HUDEP-2 (cell line): ENCODE results near the gene L3MBTL2.
"Not testable (repeated sequence)": the region's sequence is repeated elsewhere in the genome, so short reads cannot be mapped to it uniquely, and the experiment has no call there.

ENCODE experiments used
- DNase-seq, 76 experiments: peaks; one replicate each; lab custom pipeline; 2025; ENCODE audit not compliant: unreplicated experiment in 76 of 76; lab: John Stamatoyannopoulos, UW

Gene L3MBTL2

DNA sequence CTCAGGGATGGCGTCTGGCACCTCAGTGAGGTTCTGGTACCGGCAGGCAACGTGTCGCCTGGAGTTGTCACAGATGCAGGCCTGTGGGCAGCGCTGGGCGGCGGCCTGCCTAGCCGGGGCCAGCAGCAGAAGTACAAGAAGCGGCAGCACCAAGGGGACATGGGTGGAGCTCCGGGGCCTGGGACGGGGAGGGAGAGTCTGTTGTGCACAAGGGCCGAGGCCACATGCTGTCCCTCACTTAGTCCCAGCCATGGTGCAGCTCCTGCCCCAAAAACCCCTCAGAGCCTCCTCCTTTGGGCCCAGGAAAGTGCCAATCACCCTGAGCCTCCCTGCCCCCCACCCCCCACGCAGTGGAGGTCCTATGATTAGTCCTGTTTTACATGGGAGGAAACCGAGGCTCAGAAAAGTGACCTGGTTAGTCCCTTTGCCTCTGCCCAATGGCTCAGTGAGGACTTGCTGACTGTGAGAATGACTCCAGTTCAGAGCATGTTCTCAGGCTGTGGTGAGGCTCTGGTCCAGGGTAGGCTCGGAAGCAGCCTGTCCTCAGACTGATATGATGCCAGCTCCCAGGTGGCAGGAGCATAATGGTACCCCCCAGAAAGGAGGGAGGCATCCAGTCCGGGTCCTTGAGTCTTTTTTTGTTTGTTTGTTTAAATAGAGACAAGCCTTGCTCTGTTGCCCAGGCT, 34.5 kb downstream of the L3MBTL2 start:
- DNase-seq = no peak

DNA sequence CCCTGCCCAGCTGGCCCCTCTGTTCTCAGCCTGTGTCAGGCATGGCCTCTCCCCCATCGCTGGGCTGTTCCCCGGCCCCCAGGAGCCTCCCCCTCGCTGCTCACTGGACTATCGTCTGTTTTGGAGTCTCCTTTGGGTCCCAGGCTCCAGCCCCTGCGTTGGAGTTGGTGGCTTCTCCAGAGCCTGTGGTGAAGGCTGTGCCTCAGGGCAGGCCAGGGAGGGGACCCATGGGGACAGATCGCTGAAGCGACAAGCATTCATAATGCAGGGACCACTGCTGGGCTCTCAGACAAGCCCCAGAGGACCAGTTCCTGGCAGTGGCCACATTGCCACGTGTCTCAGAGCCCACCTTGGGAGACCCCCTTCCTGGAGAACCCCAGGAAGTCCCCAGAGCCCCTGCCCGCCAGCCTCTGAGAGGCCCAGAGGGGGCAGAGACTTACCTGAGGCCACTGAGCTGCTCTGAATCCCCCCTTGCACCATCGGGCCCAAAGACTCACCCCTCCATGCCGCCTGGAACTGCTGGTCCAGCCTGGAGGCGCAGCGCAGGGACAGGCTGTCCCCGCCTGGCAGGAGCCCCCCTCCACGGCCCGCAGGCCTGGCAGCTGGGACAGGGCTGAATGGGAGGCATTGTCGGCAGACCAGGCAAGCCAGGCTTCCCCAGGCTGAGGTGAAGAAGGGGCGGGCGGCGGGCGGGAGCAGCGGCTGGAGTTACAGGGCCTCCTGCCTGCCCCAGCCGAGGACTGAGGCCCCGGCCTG, 35.4 kb downstream of the L3MBTL2 start, which contains the start of gene CHADL:
TSS of gene CHADL (minus strand) at position 555 of the 756 bp plus-strand sequence. CDS start at position 505, 50 bp downstream.
- no peak for DNase-seq

DNA sequence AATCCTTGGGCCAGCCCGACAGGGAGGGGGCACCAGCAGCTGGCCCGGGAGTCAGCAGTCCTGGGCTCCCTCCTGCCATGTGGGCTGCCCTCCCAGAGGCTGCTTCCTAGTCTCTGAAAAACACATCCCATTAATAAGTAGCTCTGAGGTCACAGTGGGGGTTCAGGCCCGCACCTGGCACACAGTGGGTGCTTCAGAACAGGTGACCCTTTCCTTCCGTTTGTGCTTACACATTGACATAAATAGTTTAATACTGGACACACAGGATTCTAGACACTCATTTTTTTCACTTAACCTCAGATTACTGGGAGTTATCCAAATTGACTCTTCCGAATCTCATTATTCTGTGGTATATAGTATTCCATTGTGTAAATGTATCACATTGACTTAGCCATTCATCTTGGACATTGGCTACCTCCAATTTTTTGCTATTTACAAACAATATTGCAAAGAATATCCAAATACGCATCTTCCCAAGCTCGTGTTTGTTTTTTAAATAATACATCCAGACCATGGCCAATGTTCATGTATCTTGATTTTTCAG, 36.1 kb downstream of the L3MBTL2 start:
- no peak for DNase-seq

DNA sequence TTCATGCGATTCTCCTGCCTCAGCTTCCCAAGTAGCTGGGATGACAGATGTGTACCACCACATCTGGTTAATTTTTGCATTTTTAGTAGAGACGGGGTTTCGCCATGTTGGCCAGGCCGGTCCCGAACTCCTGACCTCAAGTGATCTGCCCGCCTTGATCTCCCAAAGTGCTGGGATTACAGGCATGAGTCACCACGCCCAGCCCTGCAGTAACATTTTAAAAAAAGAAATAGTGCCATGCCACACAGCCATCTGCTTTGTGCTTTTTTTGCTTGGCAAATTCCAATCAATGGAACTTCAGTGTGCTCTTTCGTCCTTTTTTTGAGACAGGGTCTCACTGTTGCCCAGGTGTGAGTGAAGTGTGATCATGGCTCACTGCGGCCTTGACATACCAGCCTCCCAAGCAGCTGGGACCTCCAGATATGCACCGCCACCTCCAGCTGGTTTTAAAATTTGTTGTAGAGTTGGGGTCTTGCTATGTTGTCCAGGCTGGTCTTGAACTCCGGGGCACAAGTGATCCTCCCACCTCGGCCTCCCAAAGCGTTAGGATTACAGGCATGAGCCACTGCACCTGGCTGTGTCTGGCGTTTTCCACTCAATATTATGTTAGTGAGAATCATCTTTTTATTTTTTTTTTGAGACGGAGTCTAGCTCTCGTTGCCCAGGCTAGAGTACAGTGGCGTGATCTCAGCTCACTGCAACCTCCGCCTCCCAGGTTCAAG, 37.4 kb downstream of the L3MBTL2 start:
- no peak for DNase-seq

DNA sequence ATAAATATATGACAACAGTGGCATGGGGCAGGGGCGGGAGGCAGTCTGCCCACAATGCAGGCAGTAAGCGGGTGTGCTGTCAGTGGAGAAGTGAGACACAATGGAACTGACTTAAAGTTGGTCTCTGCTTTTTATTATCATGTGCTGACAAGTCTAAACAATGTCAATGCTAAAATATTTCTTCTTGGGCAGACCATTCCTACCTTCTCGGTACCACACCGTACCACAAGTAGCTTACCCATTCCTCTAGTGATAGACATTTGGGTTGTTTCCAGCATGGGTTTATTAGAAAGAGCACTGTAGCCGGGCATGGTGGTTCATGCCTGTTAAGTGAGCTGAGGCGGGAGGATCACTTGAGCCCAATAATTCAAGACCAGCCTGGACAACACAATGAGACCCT, 38.2 kb downstream of the L3MBTL2 start:
- DNase-seq = no peak

DNA sequence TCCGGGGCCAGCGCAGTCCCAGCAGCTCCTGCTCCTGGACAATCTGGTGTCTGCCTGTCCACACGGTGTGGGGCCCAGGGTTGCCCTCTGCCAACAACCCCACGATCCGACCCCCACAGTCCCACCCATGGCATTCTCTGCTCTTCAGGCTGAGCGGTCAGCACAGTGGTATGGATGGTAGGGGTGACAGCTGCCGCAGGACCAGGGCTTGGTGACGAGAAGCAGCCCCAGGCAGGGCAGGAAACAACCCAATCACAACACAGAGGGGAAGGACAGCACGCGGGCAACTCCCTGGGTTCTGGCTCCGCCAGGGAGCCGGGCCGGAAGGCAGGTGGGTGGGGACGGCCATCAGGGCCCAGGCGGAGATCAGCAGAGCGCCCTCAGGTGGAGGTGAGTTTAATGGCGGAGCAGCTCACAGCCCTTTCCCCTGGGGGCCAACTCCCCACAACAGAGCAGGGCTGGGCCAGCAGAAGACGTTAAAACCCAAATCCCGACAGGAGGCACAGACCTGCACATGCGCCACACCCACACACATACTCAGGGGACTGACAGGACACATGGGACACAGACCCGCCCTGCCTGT, 40.9 kb downstream of the L3MBTL2 start:
- DNase-seq = no peak

DNA sequence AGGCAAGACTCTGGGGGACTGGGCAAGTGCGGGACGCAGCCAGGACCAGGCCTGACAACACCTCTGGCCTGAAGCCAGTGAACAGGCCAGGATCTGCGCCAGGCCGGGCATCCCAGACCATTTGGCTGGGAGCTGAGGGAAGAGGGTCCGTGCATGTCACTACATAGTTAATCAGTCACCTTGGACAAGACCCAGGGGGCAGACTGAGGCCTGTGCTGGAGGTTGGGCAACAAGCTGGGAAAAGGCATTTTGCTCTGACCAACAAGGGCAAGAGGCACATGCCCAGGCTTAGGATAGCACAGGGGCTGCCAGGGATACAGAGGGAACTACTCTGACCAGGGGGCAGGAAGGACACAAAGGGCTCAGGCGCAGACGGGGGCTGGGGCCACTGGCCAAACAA, 42.6 kb downstream of the L3MBTL2 start:
- no peak for DNase-seq

DNA sequence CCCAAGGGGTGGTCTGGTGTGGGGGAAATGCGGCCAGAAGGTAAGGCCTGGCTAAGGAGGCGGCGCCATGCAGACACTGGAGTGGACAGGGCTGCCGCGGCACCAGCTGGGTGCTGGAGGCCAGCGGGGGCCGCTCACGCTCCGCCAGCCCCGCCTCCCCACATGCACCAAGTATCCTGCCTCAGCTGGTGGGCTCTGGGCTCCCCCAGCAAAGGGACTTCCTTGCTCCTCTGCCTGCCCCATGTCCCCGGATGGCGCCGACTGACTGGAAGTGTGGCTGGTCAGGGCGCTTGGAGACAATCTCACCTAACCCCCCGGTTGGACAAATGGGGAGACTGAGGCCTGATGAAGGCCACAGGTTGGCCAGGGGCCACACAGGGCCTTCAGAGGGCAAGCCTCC, 43.2 kb downstream of the L3MBTL2 start:
- no peak for DNase-seq

DNA sequence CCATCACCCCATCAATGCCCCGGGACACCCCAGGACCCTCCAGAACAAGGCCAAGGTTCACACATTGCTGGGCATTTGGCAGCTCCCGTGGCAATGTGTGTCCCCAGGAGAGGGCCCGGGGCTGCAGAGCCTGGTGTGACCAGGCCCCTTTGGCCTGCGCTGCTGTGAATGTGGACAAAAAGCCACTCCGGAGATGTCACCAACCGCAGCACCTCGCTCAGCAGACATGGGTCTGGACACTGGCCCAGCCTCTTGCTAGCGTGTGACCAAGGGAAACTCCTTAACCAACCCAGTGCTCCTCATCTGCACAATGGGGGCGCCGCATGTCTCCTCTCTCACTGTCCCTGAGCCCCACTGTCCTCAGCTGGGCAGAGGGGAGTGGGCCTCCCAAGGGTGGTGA, 43.6 kb downstream of the L3MBTL2 start:
- no peak for DNase-seq

DNA sequence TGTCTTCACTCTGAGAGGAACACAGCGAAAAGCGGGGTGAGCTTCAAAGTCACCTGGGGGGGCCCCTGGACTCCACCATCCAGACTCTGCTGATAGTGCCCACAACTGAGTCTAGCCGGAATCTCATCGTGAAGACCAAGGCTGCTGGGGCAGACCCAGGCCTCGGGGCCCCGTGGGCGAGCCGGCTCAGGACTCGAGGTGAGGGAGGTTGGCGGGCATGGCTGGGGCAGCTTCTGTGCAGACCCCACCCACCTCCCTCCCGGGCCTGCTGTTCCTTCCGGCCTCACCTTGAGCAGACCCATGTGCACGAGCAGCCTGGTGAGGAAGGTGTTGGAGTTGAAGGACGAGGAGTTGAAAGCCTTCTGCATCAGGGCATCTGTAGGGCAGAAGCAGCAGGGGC, 44.3 kb downstream of the L3MBTL2 start:
- DNase-seq = no peak

DNA sequence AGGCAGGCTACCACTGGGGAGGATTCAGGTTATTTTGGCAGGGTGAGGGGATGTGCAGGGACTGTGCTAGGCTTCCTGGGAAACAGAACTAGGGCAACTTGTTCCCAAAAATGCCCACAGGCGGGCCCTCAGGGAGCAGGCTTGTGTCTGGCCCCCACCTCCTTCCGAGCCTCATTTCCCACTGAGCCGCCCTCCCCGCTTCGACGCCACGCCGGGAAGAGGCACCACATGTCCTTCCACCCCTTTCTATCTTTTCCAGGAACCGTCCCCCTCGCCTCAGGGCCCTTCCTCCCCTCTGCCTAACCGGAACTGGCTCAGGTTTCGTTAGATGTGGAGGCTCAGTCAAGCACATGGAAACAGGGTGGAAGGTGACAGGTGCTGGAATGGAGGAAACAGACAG, 45.0 kb downstream of the L3MBTL2 start:
- DNase-seq = no peak

DNA sequence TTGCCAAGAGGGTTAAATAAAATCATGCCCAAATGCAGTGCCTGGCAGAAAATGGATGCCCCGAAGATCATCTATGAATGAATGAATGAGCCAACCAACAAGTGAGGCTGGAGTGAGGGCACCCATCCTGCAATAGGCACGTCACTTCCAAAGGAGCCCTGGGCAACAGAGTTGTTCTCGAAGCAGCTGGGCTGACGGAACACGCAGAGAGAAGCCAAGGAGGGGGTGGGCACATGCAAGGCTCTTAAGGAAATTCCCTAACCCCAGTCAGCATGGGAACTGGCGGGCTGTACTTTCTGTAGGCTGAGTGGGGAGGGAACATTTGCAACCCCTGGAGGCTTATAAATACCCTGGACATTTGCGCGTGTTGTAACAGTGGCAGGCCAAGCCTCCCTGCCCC, 47.3 kb downstream of the L3MBTL2 start:
- DNase-seq = no peak

DNA sequence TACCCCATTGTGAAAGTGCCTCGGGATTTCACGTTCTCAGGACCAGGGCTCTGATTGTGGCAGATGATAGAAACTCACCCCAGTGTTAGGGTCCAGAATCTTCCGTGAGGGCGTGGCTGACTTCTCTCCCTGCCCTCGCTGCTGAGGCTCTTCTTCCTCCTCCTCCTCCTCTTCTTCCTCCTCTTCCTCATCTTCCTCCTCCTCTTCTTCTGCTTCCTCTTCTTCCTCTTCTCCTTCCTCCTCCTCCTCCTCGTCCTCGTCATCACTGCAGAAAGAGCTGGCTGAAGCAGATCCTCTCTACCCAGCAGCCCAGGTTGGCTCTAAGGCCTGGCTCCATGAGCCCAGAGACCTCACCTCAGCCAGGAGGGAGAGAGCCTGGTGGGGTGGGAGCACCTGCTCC, 49.1 kb downstream of the L3MBTL2 start:
- DNase-seq = no peak

DNA sequence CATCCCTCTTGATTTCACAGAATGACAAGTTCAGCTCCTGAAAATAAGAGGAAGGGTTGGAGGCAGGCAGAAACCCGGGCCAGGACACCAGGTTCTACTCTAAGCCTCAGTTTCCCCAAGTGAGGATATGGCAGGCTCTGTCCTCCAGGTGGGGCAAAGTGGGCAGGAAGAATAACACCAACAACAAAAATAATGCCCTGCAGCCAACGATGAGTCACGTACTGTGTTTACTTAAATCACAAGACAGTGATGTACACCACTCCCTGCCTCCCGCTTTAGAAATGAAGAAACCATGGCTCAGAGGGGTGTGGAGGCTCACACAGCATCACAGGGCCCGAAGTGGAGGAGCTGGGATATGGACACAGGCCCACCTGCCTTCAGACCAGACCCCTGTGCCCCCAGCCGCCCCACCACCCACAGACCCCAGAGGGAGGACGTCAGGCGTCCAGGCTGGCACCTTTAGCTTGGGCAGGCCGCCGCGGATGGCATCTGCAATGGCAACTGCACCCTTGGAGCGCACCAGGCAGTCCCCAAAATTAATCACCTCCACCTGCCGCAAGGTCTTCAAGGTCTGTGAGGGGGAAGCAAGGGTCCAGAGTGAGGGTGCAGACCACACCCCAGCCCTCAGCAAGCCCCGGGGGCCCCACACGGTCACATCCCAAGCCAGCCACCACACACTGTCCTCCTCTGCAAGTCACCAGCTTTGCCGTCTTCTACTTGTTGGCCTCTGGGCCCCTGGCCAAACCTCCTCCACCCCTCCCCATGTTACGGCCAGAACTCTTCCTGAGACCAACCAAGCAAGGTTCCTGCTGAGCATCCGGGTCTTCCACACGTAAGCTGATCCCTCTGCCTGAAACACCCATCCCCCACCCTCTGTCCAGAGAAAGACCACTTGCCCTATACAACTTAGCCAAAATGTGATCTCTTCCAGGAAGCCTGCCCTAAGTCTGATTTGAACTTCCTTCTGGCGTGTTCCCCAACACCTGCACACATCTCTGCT, 51.4 kb downstream of the L3MBTL2 start:
- DNase-seq = no peak

DNA sequence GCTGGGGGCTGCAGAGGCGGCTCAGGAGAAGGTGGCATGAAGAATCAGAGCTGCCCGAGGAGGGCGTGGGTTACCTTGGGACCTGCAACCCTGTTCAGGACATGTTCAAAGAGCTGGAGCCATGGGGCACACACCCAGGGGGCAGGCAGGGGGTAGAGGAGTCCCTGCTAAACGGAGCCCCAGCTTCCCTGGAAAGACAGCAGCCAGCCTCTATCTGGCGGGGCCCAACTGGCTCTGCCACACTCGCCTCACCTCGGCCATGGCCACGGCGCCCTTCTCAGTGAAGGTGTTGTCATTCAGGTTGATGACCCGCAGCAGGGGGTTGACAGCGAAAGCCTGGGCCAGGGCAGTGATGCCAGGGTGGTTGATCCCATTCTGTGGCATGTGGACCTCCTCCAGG, 52.6 kb downstream of the L3MBTL2 start:
- no peak for DNase-seq

DNA sequence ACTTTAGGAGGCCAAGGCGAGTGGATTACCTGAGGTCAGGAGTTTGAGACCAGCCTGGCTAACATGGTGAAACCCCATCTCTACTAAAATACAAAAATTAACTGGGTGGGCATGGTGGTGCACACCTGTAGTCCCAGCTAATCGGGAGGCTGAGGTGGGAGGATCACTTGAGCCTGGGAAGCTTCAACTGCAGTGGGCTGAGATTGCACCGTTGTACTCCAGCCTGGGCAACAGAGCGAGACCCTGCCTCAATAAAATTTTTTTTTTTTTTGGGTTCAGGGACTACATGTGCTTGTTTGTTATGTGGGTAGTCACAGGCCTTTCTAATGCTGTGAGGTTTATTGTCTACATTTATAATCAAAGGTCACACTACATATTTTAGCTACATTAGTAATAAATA, 54.6 kb downstream of the L3MBTL2 start:
- DNase-seq = not testable (repeated sequence)

DNA sequence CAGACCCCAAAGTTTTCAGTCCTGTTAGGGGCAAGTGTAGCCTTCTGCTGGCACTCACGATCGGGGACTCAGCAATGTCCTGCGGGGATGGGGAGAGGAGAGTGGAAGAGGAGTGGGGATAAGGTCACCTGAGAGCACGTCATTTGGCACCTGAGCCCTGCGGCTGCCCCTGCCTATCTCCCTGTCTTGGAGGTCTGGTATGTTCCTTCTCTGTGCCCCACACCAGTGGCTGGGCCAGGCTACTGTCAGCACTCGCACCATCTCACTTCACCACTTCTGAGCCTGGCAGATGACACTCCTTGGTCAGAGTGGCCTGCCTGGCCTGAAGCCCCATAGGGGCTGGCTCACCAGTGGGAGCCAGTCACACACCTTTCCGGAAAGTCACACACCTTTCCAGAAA, 55.8 kb downstream of the L3MBTL2 start:
- no peak for DNase-seq

DNA sequence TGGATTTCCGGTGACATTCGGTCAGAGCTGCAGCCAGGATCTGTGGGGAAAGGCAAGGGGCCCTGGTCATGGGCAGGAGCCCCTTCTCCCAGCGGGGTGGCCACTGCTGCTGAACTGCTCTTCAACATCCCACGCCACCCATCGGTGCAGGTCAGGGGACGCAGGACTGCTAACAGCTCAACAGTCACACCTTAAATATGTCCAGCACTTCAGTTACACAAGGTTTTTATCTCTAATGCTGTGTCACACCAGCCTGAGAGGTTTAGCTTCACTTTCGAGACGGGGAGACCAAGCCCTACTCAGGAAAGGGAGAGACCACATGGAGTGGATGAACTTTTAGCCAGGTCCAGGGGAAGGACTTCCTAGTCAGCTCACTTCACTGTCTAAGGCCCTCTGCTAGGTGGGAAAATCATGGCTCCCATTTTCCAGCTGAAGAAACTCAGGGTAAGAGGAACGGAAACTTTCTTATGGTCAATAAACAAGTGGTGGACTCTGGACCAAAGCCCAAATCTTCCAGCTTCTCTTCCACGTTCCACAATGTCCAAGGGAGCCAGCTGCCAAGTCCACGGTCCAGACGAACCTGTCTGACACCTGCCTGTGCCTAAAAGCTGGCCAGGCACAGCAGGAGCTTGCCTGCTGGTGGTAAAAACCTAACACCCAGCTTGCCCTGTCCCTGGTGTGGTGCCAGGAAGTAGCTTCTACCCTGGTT, 56.6 kb downstream of the L3MBTL2 start:
- DNase-seq = no peak

DNA sequence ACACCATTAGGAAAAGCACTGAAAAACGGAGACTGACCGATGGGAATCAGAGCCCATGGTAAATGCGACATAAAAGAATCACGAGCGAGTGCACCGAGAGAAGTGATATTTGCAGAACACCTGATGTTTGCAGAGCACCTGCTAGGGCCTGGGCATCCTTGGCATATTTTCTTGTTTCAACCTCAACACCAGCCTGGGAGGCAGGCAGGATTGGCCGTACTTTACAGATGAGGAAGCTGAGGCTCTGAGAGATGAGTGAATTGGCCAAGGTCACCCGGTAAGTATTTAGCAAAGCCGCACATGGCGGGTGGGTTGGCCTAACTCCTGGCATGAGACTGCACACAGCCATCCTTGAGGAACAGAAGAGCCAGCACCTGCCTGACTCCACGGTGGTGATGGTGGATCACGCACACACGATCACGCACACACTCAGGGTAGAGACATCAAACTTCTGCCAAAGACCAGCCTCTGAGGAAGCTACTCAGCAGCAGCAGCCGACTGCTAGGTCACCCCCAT, 57.2 kb downstream of the L3MBTL2 start:
- no peak for DNase-seq
